Measurements from ENCODE around the gene OR5L1.

The OR5L1 gene

DNA sequence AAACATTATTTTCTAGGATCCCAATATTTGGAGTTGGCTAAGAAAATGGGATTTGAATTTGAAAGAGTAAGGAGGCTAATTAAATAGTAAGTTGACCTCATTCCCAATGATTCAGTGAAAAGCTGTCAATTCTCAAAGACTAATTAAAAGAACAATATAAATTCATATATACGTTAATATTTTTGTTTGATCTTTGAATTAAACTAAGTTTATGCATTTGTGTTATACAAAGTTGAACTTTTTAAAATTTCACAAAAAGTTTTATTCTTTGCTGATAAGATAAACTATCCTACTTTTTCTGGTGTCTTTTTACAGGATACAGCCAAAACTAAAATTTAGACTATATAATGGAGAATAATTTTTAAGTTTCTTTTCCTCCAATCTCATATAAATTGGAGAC lies at the start of gene OR5L1:
TSS of gene OR5L1 (plus strand) at position 301 of the 400 bp plus-strand sequence. CDS start 100 bp downstream, outside the sequence.
- DNase-seq, result no peak

DNA sequence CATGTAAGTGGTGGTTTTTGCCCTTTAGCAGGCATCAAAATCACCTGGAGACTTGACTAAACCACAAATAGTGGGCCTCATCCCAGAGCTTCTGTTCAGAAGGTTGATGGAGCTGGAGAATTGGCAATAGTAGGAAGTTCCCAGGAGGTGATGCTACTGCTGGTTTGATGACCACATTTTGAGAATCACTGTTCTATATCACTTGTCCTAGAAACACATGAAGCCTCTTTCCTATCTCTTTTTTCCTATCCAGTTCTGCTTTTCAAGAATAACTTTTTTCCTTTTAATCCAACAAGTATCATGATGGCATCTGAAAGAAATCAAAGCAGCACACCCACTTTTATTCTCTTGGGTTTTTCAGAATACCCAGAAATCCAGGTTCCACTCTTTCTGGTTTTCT lies 38.0 kb upstream of the OR5L1 start, which contains the start of gene OR5D13:
TSS of gene OR5D13 (plus strand) at position 301 of the 400 bp plus-strand sequence. CDS start at position 301, 0 bp downstream.
- no peak for DNase-seq

DNA sequence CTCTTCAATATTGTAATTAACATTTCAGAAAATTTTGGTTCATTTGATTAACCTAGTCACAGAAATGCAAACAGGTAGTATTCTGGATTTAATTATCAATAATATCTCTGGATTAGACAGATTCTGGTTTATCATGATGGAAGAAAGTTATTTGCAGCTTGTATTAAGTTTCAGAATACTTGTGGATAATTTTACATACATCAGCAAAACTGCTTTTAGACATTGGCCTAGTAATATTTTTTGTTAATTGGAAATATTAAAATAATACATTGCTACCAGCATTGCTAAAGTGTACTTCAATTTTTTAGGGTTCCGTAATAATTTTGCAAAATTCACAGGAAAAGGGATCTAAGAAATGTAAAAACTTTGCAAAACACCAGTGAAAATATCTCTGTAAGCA lies 19.6 kb upstream of the OR5L1 start:
- no peak for DNase-seq

DNA sequence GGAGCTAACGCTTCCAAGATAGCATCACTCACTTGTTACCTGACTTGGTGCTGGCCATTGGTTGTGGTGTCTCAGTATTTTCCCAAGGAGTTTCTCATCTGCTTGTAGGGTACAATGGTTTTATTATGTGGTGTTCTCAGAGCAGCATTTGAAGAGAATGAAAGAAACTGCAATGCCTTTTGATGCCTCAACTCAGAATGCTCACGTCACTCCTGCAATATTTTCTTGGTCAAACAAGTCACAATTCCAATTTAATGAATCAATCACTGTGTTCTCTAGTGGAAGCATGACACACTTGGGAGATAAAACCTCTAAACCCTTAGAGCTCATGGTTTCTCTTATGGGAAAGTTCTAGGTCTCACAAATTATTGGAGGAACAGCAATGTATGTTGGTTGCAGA lies 17.8 kb upstream of the OR5L1 start:
- no peak for DNase-seq

DNA sequence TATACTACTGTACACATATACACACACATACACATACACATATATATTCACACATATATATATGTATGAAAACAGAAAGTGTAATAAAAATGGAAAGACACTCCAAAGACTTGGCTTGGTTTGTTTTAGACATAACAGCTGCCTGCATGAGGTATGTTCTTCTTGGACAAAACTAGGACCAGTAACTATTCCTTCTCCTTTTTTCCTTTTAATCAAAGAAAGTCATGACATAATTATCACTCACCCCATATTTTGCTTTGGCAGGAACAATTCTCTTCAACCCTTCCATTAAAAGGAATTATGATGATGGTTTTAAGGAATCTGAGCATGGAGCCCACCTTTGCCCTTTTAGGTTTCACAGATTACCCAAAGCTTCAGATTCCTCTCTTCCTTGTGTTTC lies 15.9 kb upstream of the OR5L1 start, which contains the start of gene OR5D14:
TSS of gene OR5D14 (plus strand) at position 301 of the 400 bp plus-strand sequence. CDS start at position 301, 0 bp downstream.
- DNase-seq, result no peak

DNA sequence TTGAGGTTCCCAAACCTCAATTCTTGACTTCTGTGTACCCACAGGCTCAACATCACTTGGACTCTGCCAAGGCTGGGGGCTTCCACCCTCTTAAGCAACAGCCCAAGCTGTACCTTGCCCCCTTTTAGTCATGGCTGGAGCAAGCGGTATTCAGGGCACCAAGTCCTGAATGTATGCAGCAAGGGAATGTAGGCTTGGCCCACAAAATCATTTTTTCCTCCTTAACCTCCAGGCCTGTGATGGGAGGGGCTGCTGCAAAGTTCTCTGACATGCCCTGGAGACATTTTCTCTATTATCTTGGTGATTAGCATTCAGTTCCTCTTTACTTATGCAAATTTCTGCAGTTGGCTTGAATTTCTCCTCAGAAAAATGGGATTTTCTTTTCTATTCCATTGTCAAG lies 4.9 kb upstream of the OR5L1 start:
- no peak for DNase-seq

DNA sequence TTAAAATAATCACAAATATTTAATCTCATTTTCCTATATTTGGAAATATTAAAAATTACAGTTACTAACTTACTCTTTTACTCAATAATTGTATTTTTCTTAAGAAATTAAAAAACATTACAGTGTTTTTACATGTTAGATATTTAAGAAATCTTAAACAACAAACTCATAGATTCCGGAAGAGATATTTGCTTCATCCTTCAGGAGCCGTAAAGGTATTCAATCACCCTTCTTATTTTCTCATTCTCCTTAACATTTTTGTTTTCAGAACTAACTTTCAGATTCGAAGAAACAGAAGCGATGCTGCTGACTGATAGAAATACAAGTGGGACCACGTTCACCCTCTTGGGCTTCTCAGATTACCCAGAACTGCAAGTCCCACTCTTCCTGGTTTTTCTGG lies 8.2 kb downstream of the OR5L1 start, which contains the start of gene OR5D18:
TSS of gene OR5D18 (plus strand) at position 301 of the 400 bp plus-strand sequence. CDS start at position 301, 0 bp downstream.
- no peak for DNase-seq

DNA sequence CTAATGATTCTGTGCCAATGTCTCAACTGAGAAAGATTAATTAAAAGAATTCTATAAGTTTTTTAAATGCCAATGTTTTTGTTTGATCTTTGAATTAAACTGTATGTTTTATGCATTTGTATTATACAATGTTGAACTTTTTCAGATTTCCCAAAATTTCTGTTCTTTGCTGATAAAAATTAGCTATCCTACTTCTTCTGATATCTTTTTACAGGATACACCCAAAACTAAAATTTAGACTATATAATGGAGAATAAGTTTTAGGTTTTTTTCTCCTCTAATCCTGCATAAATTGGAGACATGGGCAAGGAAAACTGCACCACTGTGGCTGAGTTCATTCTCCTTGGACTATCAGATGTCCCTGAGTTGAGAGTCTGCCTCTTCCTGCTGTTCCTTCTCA lies 15.8 kb downstream of the OR5L1 start, which contains the start of gene OR5L2:
TSS of gene OR5L2 (plus strand) at position 301 of the 400 bp plus-strand sequence. CDS start at position 301, 0 bp downstream.
- no peak for DNase-seq

DNA sequence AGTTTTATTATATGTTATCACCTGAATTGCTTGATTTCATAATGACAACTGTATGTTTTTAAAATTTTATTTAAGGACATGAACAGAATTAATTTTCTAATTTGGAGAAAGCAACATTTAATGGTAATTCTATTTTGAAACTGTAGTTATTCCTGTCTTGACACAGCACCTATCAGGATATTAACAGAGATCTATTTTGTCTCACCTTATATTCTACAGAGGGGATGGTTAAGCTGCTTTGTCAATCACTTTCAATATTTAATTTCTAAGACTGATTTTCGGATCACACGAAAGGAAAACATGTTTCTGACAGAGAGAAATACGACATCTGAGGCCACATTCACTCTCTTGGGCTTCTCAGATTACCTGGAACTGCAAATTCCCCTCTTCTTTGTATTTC lies 27.3 kb downstream of the OR5L1 start, which contains the start of gene OR5D16:
TSS of gene OR5D16 (plus strand) at position 301 of the 400 bp plus-strand sequence. CDS start at position 301, 0 bp downstream.
- DNase-seq, result no peak

DNA sequence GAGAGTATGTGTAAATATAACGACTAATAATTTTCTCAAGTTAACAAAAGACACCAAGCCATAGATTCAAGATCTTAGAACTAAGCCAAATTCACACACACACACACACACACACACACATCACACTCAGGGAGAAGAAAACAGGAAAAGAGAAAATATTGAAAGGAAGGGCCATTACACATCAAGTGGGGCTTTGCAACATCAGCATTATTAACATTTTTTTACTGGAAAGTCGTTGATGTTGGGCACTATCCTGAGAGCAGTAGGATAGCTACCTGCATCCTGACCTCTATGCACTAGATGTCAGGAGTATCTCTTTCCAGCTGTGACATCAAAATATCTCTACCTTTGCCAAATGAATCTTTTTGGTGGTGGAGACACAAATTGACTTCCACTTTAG lies 36.3 kb downstream of the OR5L1 start:
- no peak for DNase-seq

DNA sequence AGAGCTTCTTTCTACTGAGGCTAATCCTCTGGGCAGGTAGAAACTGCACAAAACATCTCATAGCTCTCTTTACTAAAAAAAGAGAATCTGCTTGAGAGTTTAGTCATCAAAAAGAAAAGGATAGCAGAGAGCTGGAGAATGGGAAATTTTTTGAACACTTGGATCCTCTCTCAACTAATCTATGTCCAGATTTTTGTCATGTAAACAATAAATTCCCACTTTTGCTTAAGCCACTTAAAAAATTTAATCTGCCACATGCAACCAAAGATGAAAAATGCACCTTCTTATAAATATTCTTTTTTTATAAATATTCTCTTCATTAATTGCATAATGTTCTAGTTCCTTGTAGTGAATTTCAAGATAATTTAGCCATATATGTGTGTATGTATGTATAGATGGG lies 37.9 kb downstream of the OR5L1 start:
- DNase-seq, result no peak

DNA sequence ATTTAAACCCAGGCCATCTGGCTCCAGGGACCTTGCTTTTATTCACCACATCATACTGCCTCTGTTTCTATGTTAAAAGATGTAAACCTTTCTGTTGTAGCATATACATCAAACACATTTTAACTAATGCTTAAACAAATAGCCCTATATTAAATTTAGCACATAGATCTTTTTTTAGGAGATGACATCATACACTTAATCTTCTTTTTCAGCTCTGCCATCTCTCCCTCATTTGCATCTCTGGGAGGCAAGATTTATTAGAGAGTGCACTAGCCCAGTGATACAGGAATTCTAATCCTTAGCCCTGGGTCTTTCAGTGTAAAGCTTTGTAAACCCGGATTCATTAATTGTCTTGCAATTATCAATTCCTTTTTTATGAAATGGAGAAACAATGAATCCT lies 41.0 kb downstream of the OR5L1 start:
- no peak for DNase-seq

DNA sequence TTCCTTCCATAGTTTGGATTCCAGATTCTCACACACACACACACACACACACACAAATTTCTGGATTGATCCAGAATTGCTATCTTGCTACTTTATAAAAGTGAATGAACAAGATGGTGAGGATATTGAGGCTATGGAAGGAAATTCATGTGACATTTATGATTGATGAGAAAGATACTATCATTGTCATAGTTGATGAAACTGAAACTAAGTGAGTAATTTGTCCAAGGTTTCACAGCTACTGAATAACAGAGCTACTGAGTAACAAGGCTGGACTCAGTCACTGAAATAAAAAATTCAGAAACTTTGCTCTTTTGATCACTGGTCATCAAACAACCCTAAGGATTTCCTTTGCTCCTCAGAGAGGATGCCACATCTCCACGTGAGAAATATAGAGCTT lies 43.5 kb downstream of the OR5L1 start:
- no peak for DNase-seq

Data from NCI-H2029 (cell line).